ENCODE results near the gene GDF10.

- no peak for TF ChIP-seq POLR2A (IDR thresholded peaks at IDR 0.05)
- TF ChIP-seq, protein P1, sequence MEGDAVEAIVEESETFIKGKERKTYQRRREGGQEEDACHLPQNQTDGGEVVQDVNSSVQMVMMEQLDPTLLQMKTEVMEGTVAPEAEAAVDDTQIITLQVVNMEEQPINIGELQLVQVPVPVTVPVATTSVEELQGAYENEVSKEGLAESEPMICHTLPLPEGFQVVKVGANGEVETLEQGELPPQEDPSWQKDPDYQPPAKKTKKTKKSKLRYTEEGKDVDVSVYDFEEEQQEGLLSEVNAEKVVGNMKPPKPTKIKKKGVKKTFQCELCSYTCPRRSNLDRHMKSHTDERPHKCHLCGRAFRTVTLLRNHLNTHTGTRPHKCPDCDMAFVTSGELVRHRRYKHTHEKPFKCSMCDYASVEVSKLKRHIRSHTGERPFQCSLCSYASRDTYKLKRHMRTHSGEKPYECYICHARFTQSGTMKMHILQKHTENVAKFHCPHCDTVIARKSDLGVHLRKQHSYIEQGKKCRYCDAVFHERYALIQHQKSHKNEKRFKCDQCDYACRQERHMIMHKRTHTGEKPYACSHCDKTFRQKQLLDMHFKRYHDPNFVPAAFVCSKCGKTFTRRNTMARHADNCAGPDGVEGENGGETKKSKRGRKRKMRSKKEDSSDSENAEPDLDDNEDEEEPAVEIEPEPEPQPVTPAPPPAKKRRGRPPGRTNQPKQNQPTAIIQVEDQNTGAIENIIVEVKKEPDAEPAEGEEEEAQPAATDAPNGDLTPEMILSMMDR (IDR thresholded peaks at IDR 0.05): no peak
- no peak for TF ChIP-seq POLR2AphosphoS5 (IDR thresholded peaks at IDR 0.05)
- no peak for TF ChIP-seq EP300 (IDR thresholded peaks at IDR 0.05)
Observed at GRCh38 chr10:47291682-47292081, 8.3 kb upstream of the GDF10 start.
